Colonic mucosa (tissue), 4 donors: ENCODE measurements around the gene TBATA. TPM values are rescaled to one million over a fixed set of nuclear protein-coding genes. Genes with fewer than 3 reads are reported as not detected.

Source experiments
- DNase-seq: peaks from one replicate; pipeline ENCODE4 v3.0.0-alpha.2; 2020
- H3K27ac ChIP-seq: fragments of 200-600 bp; one replicate; pipeline ENCODE4 v1.8.0; 2021
- H3K27me3 ChIP-seq: fragments of 200-600 bp; one replicate; pipeline ENCODE4 v1.8.0; 2021
- H3K36me3 ChIP-seq: fragments of 200-600 bp; one replicate; pipeline ENCODE4 v1.8.0; 2021
- H3K4me1 ChIP-seq: fragments of 200-600 bp; one replicate; pipeline ENCODE4 v1.8.0; 2021; ENCODE audit warnings: mild to moderate bottlenecking
- H3K4me3 ChIP-seq: fragments of 200-600 bp; one replicate; pipeline ENCODE4 v1.8.0; 2021
- H3K9ac ChIP-seq, 2 donors: one replicate each; pipeline ENCODE4 v1.7.0; 2013; ENCODE audit warnings: control low read depth in 2 of 2, low read depth in 2 of 2, low read length in 2 of 2
- H3K9me3 ChIP-seq: fragments of 200-600 bp; one replicate; pipeline ENCODE4 v1.8.0; 2021
- intact Hi-C: fragments of 100-400 bp; cut with DNase I; formaldehyde crosslinking; loops from one replicate; pipeline ENCODE4 v1.14.1; 2022
- total RNA-seq, 2 donors: library from RNA; stranded (reverse); fragmentation: NEBNext Ultra II Directional in 1 of 2; extraction: Animal tissue kit (Norgen Biotek cat#: 25700) in 1 of 2; gene quantifications; one replicate each; pipeline ENCODE4 v1.2.1, GENCODE V29; 2021
- TF ChIP-seq, protein P1 (sequence below): fragments of 200-600 bp; IDR thresholded peaks from one replicate; pipeline ENCODE4 v1.8.0; 2022; ENCODE audit warnings: antibody characterized with exemption, mild to moderate bottlenecking
- donor health status: healthy.
- donor health status: DM: no; HTN: no; CAD: no.
- donor health status: DM: no; HTN: no; CAD: no.

TBATA gene
- total RNA-seq, 2 donors from 2014 or later, result not detected

- intact Hi-C loops, result no loop called here
- TF ChIP-seq, protein P1, sequence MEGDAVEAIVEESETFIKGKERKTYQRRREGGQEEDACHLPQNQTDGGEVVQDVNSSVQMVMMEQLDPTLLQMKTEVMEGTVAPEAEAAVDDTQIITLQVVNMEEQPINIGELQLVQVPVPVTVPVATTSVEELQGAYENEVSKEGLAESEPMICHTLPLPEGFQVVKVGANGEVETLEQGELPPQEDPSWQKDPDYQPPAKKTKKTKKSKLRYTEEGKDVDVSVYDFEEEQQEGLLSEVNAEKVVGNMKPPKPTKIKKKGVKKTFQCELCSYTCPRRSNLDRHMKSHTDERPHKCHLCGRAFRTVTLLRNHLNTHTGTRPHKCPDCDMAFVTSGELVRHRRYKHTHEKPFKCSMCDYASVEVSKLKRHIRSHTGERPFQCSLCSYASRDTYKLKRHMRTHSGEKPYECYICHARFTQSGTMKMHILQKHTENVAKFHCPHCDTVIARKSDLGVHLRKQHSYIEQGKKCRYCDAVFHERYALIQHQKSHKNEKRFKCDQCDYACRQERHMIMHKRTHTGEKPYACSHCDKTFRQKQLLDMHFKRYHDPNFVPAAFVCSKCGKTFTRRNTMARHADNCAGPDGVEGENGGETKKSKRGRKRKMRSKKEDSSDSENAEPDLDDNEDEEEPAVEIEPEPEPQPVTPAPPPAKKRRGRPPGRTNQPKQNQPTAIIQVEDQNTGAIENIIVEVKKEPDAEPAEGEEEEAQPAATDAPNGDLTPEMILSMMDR, result no peak
- no peaks in the 10 kb centered on the region for H3K27me3 ChIP-seq
- DNase-seq, result no peak
- H3K27ac ChIP-seq, result no peak overlapping the region
- no peaks in the 10 kb centered on the region for H3K4me1 ChIP-seq
- H3K36me3 ChIP-seq, result no peaks in the 10 kb centered on the region
- no peaks in the 10 kb centered on the region for H3K9me3 ChIP-seq
- H3K4me3 ChIP-seq, result no peak overlapping the region
- H3K9ac ChIP-seq, result no peak overlapping the region
Measured at GRCh38 chr10:70732569-70732968, 52.6 kb downstream of the TBATA start.

- intact Hi-C loops, result no loop called here
- Histone ChIP-seq H3K4me1 (no peaks in the 10 kb centered on the region), H3K27ac (no peak overlapping the region), H3K36me3 (no peaks in the 10 kb centered on the region), H3K9me3 (no peaks in the 10 kb centered on the region), H3K27me3 (no peaks in the 10 kb centered on the region), H3K9ac (no peak overlapping the region), H3K4me3 (no peak overlapping the region)
- no peak for DNase-seq
- TF ChIP-seq, protein P1, result no peak
Measured at GRCh38 chr10:70730955-70731354, 54.2 kb downstream of the TBATA start.

DNA sequence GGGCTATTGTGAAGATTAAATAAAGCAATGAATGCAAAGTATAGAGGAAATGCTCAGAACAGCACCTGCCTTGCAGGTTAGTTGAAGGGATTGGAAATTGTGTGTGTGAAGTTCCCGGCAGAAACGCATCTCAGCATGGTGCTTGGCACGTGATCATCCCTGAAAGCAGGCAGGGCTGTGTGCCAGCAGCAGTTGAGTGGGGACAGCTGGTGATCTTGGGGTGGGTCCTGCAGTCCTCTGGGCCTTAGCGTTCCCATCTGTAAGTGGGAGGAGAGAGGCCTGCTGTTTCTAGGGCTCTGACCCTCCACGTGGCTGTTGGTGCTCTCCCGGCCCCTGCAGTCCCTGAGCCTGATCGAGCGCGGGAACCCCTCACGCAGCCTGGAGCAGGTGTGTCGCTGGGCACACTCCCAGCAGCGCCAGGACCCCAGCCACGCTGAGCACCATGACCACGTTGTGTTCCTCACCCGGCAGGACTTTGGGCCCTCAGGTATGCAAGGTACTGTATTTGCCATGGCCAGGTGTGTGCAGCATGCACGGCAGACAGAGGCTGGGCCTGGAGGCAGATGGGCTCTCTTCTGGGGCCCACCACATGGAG lies 55.3 kb downstream of the TBATA start:
- DNase-seq, result peak; percentile 42
- intact Hi-C loops, result no loop called here
- Histone ChIP-seq H3K4me3 (no peak overlapping the region), H3K27me3 (no peaks in the 10 kb centered on the region), H3K4me1 (no peaks in the 10 kb centered on the region), H3K9me3 (no peaks in the 10 kb centered on the region), H3K9ac (no peak overlapping the region), H3K36me3 (no peaks in the 10 kb centered on the region), H3K27ac (no peak overlapping the region)
- TF ChIP-seq, protein P1, result no peak

DNA sequence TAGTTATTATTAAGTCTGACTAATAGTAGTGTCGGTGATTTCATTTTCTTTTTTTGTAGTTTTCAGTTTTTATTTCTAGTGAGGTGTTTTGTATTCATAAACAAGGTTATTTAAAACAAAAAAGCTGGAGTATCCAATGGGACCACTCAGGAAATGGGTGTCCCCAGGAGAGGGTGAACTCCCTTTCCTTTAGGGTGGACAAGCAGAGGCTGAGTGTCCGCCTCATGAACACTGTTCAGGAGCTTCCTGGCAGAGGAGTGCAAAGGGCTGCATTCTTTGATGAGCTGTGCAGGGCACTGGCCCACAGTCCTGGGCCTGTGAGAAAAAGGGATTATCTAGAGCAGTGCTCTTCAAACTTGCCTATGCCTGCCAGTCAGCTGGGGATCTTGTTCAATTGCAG lies 56.8 kb downstream of the TBATA start:
- Histone ChIP-seq H3K27ac (no peak overlapping the region), H3K4me3 (no peak overlapping the region), H3K27me3 (no peaks in the 10 kb centered on the region), H3K4me1 (no peaks in the 10 kb centered on the region), H3K9me3 (no peaks in the 10 kb centered on the region), H3K9ac (no peak overlapping the region), H3K36me3 (no peaks in the 10 kb centered on the region)
- TF ChIP-seq, protein P1, result no peak
- intact Hi-C loops, result no loop called here
- no peak for DNase-seq

GRCh38 chr10:70726909-70727495 lies 58.2 kb downstream of the TBATA start:
- intact Hi-C loops, result no loop called here
- no peak for DNase-seq
- TF ChIP-seq, protein P1, result no peak

More at GRCh38 chr10:70726909-70727495, 58.2 kb downstream of the TBATA start:
- Histone ChIP-seq H3K36me3 (no peaks in the 10 kb centered on the region), H3K4me1 (no peaks in the 10 kb centered on the region), H3K27me3 (no peaks in the 10 kb centered on the region), H3K9me3 (no peaks in the 10 kb centered on the region), H3K27ac (no peak overlapping the region), H3K9ac (no peak overlapping the region), H3K4me3 (no peak overlapping the region)
